HG02870 (cell line): ENCODE data around the gene GTF2A1L.
A peak's percentile ranks its signal among the peaks of the same experiment; 100 is the strongest.
"Not testable (repeated sequence)": the region's sequence is repeated elsewhere in the genome, so short reads cannot be mapped to it uniquely, and the experiment has no call there.

Experiments used
- ATAC-seq: cut with Tn5 transposase; IDR thresholded peaks from one replicate; pipeline ENCODE4 v1.9.1; 2021; ENCODE audit warnings: mild to moderate bottlenecking, moderate library complexity; ENCODE audit not compliant: unreplicated experiment

GTF2A1L gene

GRCh38 chr2:48617618-48618017 is at the start of gene GTF2A1L:
GTF2A1L (plus strand) TSS chr2:48617856; CDS start chr2:48617875, 19 bp downstream.
- no peak for ATAC-seq

DNA sequence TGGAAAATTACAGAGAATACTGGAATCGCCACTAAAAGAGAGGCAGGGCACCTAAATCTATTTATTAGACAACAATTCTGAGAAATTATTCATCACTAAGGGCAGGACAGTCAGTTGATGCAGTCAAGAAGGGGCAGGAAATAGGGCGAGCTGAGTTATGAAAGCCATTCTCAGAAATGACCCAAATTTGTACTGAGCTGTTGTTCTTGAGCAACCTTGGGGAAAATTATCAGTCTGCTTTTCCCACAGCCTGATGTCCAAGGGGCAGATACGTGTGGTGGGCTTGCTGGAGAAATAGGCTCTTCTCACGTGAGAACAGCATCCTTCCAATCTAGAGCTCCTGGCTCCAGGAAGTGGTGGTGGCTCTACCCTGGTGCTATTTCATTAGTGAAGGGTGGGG is 49.1 kb upstream of the GTF2A1L start:
- no peak for ATAC-seq

DNA sequence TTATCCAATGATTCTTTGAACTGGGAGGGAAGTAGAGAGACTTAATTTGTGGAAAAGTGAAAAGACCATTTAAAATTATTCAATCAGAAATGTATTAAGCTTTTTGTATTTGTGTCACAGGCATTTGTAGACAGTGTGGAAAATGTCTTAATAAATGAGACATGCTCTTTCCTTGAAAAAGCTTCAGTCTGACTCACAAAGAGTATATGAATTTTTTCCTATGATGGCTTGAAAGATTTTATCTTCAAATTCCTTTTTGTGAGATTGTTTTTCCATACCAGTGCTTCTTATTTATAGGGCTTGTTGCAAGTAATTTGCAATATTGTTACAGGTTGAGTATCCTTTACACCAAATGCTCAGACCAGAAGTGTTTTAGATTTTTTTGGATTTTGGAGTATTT is 48.2 kb upstream of the GTF2A1L start:
- no peak for ATAC-seq

GRCh38 chr2:48572816-48573215 is 44.8 kb upstream of the GTF2A1L start:
- ATAC-seq, result no peak

GRCh38 chr2:48574353-48575287 is 43.0 kb upstream of the GTF2A1L start:
- ATAC-seq, result no peak

DNA sequence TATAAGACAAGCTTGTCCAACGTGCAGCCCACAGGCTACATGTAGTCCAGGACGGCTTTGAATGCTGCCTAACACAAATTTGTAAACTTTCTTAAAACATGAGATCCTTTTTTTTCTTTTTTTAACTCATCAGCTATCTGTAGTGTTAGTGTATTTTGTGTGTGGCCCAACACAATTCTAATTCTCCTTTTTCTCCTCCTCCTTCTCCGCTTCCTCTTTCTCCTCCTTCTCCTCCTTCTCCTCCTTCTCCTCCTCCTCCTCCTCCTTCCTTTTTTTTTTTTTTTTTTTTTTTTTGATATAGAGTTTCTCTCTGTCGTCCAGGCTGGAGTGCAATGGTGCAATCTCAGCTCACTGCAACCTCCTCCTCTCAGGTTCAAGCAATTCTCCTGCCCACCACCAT is 39.3 kb upstream of the GTF2A1L start:
- ATAC-seq, result no peak

GRCh38 chr2:48583961-48584360 is 33.7 kb upstream of the GTF2A1L start:
- ATAC-seq, result no peak

DNA sequence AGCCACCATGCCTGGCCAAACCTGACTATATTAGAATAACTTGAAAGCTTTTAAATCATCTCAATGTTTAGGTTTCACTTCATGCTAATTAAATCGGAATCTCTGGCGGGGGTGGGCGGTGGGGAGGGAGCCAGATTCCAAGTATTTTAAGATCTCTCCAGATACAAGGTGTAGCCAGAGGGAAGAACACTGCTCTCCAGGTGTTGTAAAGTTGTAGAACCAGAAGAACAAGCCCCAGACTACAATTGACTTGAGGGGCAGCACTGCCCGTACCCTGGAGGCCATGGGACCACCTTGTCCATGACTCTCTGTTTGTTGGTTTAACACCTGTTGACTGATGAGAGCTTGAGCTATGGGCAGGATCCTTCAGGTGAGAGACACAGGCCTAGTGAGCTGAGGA is 33.1 kb upstream of the GTF2A1L start:
- ATAC-seq, result no peak

DNA sequence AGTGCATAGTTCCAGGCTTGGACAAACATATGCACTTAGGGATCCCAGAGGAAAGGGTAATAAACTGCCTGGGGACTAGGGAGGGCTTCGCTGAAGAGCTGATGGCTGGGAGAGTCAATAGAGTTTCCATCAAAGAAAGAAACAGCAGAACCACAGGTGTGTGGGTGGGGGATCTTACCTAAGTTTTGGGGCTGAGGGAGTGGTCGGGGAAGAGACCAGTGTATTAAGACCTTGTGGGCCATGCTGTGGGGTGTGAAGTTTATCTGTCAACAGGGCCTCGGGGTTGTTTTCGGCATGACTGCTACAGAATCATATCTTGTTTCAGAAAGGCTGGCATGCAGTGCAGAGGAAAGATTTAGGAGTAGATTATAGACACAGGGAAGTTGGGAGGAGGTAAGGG is 31.2 kb upstream of the GTF2A1L start:
- ATAC-seq, result no peak

GRCh38 chr2:48587560-48587959 is 30.1 kb upstream of the GTF2A1L start:
- ATAC-seq, result no peak

- no peak for ATAC-seq
Measured at GRCh38 chr2:48587961-48588360, 29.7 kb upstream of the GTF2A1L start.

DNA sequence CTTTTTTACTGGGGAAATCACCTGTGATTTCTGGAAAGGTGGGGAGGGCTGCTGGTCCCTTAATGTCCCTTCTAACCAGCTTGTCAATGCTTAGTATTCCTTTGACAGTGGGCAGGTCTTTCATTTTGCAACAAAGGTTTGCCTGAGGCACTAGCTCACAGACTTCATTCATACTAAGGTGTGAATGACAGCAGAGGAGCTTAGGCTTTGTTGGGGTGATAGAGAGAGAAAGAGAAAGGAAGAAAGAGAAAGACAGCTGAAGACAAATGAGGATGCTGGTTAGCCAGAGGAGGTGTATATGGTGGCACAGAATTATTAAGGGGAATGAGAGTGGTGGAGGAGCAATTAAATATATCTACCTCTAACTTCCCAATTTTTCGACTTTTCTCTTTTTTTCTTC is 28.9 kb upstream of the GTF2A1L start:
- no peak for ATAC-seq

DNA sequence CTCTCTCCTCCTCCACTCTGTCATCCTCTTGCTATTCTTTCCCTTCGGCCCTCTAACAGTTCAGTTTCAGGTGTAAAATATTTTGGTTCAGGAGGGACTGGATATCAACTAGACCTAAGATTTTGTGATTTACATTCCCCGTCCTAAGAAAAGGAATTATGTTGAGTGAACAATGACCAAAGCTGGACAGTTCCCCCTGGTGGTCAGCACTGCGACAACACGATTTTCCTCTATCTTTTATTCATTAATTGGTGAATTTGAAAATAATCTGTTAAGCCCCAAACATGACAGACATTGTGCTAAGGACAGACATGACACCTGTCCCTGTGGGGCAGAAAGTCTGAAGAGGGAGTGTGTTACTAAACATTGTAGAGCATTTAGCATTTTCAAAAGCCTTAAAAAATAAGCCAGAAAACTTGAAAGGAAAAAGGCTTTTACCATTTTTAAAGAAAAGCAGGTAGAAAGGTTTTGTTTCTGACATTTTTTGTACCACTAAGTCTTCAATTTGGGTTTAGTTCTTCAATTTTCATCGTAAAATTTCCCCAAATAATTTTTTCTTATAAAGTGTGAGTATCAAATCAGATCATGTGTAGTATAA is 28.4 kb upstream of the GTF2A1L start:
- ATAC-seq, result no peak

DNA sequence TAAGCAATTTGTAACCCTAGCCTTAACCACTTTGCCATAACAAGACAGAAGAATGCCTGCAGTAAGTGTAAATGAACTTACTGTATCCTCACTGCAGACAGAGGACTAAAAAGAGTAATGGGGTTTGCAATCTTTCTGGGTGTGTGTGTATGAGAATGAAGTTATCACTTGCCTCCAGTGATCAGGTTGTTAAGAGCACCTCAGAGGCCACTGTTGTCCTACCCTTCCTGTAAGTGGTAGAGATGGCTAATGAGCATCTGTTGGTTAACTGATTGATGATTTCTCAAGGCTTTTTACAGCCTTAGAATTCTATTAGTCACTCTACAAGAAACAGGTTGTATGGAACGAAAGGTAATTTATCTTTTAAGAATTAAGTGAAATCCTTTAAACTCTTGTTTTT is 27.6 kb upstream of the GTF2A1L start:
- ATAC-seq, result no peak

DNA sequence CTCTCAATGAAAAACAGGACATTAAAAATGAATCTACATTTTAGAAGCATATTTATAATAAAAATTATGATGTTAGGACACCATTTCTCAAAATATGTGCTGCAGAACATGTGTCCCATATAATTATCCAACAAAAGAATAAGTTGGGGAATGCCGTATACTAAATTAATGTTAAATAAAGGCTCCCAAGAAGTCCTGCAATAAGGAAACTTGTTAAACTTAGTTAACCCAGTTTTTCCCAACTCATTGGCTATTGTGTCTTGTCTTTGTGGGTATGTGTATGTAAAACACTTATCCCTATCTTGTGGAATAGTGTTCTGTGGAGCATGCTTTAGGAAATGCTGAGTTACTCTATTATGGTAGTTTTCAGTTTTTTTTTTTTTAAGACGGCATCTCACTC is 25.6 kb upstream of the GTF2A1L start:
- ATAC-seq, result no peak

DNA sequence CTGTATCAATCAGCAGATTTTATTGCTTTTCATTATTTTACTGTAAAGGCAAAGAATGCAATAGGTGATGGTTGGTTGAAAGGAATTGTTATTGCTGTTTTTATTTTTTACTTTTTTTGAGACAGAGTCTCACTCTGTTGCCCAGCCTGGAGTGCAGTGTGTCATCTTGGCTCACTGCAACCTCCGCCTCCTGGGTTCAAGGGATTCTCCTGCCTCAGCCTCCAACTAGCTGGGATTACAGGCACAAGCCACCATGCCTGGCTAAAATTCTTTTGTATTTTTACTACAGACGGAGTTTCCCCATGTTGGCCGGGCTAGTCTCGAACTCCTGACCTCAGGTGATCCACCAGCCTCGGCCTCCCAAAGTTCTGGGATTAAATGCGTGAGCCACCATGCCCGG is 20.9 kb upstream of the GTF2A1L start:
- not testable (repeated sequence) for ATAC-seq

- no peak for ATAC-seq
Measured at GRCh38 chr2:48597492-48597891, 20.2 kb upstream of the GTF2A1L start.

DNA sequence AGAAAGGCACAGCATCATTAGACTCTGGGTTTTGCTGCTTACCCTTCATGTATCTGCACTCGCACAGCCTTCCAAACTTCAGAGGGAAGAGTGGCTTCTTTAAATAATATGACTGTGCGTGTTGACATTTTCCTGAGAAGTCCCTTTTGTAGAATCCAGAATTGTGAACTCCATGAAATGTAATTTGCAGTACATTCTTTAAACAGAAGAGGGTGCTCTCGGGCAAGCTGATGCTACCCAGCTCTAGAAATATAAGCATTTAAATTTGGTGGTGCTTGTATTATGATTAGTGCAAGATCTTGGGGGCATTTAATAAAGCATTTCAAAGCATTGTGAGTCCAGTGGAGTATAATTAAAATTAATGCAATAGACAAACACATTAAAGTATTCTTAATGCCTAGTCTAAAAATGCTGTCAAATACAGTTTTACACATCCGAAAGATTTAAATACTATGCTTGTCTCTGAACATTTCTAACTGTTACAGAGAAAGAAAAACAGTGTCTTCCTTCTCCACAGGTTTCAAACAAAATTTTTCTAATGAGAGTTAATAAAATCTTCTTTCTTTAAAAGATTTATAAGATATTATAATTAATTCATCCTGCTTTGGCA is 17.3 kb upstream of the GTF2A1L start:
- no peak for ATAC-seq

GRCh38 chr2:48600917-48601316 is 16.7 kb upstream of the GTF2A1L start:
- no peak for ATAC-seq

DNA sequence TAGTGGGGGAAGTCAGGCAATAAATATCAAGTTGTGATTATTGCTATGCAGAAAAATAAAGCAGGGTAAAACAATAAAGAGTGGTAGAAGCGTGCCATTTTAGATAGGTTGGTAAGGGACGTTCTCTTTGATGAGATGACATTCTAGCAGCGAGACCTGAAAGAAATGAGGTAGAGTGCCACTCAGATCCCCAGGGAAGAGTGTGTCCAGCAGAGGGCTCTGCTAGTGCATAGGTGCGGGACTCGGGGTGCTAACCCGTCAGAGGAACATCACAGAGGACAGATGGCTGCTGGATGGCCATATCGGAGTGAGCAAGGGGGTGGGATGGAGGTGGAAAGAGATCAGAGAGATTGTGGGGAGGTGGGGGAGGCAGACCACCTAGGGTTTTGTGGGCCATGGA is 16.3 kb upstream of the GTF2A1L start:
- peak; percentile 51 for ATAC-seq

DNA sequence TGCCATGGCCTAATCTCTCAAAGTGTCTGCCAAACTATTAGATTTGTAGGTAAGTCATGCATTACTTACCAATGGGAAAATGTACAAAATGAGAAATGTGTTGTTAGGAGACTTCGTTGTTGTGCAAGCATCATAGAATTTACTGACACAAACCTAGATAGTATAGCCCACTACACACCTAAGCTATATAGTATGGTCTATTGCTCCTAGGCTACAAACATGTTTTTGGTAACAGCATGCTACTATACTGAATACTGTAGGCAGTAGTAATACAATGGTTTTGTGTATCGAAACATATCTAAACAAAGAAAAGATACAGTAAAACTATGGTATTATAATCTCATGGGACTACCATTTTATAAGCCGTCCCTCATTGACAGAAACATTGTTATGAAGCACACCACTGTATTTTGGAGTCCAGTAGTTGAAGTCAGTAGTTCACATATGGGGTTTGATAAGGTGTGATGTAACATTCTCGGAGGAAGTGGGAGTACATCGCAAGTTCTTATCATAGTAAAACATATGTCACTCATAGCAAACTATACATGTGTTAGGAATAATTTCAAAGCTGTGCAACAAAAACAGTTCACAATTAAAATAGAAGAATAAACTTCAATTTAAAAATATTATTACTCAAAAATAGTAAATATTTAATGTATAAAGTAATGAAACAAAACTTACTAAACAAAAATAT is 12.0 kb upstream of the GTF2A1L start:
- ATAC-seq, result no peak
